LoVo (cell line): ENCODE measurements around the gene SMIM41.
"Not testable (repeated sequence)": the region's sequence is repeated elsewhere in the genome, so short reads cannot be mapped to it uniquely, and the experiment has no call there.

Experiments used
- DNase-seq: peaks from one replicate; pipeline ENCODE4 v3.0.0-alpha.2; 2016; ENCODE audit warnings: low spot score

The SMIM41 gene

GRCh38 chr12:52085682-52086180, 6.2 kb downstream of the SMIM41 start:
- DNase-seq: no peak

GRCh38 chr12:52086366-52086765, 6.9 kb downstream of the SMIM41 start:
- DNase-seq: no peak

- no peak for DNase-seq
Measured at GRCh38 chr12:52086944-52087835, 7.7 kb downstream of the SMIM41 start.

- DNase-seq: no peak
Measured at GRCh38 chr12:52087961-52088820, 8.7 kb downstream of the SMIM41 start.

- DNase-seq: no peak
Measured at GRCh38 chr12:52089491-52089890, 10.0 kb downstream of the SMIM41 start.

GRCh38 chr12:52090291-52090690, 10.8 kb downstream of the SMIM41 start:
- DNase-seq: no peak

- DNase-seq: no peak
Measured at GRCh38 chr12:52091061-52091460, 11.6 kb downstream of the SMIM41 start.

GRCh38 chr12:52091869-52092268, 12.4 kb downstream of the SMIM41 start:
- no peak for DNase-seq

GRCh38 chr12:52093346-52093745, 13.8 kb downstream of the SMIM41 start:
- DNase-seq: no peak

- DNase-seq: no peak
Measured at GRCh38 chr12:52096332-52097044, 17.0 kb downstream of the SMIM41 start.

- DNase-seq: no peak
Measured at GRCh38 chr12:52097045-52097666, 17.7 kb downstream of the SMIM41 start.

- not testable (repeated sequence) for DNase-seq
Measured at GRCh38 chr12:52104431-52105089, 25.1 kb downstream of the SMIM41 start.

GRCh38 chr12:52116222-52117125, 37.0 kb downstream of the SMIM41 start:
- peak; percentile 73 for DNase-seq

GRCh38 chr12:52117806-52118475, 38.4 kb downstream of the SMIM41 start:
- not testable (repeated sequence) for DNase-seq

GRCh38 chr12:52119398-52120254, 40.1 kb downstream of the SMIM41 start:
- peak; percentile 52 for DNase-seq

- no peak for DNase-seq
Measured at GRCh38 chr12:52120951-52121823, 41.7 kb downstream of the SMIM41 start.

- DNase-seq: peak; percentile 64
Measured at GRCh38 chr12:52121824-52122539, 42.5 kb downstream of the SMIM41 start.
